Measurements from ENCODE around the gene LARGE1. TPM values are rescaled to one million over a fixed set of nuclear protein-coding genes. Genes with fewer than 3 reads are reported as not detected.
"Not testable (repeated sequence)": the region's sequence is repeated elsewhere in the genome, so short reads cannot be mapped to it uniquely, and the experiment has no call there.

Gene LARGE1
- total RNA-seq, 1 experiment from 2014 or later: 1.0 TPM

DNA sequence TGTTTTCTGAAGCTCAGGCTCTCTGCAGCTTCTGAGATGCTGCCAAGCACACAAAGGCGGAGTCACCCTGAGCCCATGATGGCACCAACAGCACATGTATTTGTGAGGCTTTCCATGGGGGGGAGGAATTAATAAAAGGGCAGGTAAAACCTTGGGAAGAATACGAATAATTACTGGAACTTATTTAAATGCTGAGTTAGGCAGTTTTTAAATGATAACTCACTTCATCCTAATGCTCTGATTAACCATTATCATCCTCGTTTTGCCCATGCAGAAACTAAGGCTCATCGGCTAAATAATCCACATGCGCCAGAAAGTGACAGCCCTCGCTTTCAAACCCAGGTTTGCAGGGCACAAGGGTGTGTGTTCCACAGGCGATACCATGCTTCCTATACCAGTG, 35.4 kb downstream of the LARGE1 start:
- no peak for DNase-seq (ENCODE audit: low read depth)

DNA sequence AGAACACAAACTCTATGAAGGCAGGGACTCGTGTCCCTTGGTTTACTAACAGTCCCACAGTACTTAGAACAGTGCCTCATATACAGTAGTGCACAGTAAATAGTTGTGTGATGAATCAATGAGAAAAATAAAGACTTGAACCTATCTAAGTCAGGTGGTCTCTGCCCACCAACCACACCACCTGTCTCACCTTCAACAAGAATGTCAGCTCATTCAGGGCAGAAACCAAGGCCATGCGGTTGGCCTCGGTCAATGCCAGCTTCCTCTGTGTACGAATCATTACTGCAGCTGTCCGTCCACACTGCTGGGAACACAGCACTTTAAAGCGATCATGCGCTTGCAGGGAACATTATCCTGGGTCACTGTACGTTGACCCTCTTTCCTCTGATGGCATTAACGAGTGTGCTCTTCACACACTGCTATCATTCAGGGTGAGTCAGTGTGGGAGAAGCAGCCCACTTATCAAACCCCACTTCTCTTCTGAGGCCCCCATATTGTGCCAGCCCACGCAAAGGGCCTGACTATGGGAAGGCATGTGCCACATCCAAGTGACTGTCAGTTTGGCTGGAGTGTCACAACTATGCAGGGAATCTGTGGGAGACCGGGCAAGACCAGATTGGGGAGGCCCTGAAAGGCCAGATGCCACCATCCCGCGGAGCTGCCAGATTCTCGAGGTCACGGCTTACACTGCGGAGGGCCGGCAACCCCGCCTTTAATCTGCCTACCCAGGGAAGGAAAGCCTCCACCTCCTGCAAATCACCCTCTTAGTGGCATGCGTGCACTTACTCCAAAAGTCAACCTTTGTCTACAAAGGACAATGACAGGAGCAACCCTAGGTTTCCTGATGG, 36.1 kb downstream of the LARGE1 start:
- peak; percentile 13 for DNase-seq (ENCODE audit: low read depth)

GRCh38 chr22:33883561-33883960, 36.7 kb downstream of the LARGE1 start:
- peak; percentile 47 for DNase-seq (ENCODE audit: low read depth)

DNA sequence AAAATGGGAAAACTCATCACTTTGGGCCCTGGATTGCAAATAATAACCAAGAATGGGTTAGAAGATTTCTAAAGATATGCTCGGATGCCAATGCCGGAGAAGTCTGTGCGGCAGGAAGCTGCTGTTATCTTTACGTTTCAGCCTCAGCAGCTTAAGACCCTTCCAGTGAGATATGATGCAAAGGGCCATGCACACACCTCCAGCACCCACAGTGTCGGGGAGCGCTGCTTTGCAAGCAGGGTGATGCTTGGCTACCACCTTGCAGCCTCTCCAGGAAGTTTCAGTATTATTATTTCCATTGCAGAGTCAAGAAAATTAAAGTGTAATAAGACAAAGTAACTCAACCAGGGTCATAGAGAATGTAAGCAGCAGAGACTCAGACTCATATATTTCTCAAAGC, 37.3 kb downstream of the LARGE1 start:
- DNase-seq (ENCODE audit: low read depth): no peak

- DNase-seq (ENCODE audit: low read depth): no peak
These were observed 39.3 kb downstream of the LARGE1 start for GRCh38 chr22:33880986-33881385.

DNA sequence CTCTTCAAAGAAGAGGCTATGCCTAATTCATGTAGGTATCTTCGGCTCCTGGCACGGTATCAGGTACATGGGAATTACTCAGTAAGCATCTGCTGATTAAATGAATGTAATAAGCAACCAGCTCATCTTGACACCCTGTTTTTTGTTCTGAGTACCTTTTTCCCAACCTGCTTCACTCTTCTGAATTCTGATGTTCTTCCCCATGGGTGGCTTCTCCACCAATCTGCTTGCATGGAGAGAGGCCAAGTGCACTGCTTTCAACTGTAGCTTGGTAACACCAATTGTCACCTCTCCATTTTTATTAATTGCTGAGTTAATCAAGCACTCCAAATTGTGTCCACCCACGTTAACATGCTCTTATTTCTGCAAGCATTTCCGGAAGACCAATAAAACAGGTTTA, 40.5 kb downstream of the LARGE1 start:
- DNase-seq (ENCODE audit: low read depth): no peak

GRCh38 chr22:33875316-33875715, 45.0 kb downstream of the LARGE1 start:
- no peak for DNase-seq (ENCODE audit: low read depth)

DNA sequence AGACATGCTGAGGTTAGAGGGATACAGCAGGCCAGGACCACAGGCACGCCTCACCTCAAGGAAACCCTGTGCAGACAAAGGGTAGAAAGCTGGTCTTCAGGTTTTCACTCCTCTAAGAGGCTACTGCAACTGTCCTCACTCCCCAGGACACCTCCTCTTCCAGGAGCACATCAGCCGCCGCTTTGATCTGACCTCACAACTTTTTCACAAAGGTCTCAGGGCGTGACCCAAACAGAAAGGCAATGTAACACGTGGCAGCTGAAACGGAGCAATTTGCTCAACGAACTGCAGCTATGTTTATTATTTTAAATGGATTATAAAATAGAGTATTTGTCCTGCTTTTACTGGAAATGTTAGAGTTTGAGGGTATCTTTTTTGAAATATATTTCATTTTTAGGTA, 46.1 kb downstream of the LARGE1 start:
- no peak for DNase-seq (ENCODE audit: low read depth)

- DNase-seq (ENCODE audit: low read depth): no peak
These were observed 46.6 kb downstream of the LARGE1 start for GRCh38 chr22:33873666-33874065.

DNA sequence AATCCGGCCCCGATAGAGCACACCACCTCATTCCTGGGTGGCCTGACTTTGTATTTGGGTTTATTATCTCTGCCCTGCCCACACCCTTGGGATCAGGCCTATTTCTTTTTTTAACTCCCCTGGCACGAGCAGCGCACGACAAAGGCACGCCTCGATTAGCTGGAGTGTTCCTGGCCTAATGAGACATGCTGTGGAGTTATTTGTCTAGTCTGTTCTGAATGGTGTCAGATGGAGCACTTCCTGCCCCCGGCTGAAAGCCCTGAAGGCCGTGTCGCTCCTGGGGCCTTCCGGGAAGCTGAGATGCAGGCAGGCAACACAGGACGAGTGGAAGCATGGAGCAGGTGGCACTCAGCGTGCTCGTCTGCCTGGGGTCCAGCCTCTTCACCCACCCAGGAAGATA, 47.1 kb downstream of the LARGE1 start:
- DNase-seq (ENCODE audit: low read depth): no peak

- no peak for DNase-seq (ENCODE audit: low read depth)
These were observed 48.3 kb downstream of the LARGE1 start for GRCh38 chr22:33871935-33872334.

DNA sequence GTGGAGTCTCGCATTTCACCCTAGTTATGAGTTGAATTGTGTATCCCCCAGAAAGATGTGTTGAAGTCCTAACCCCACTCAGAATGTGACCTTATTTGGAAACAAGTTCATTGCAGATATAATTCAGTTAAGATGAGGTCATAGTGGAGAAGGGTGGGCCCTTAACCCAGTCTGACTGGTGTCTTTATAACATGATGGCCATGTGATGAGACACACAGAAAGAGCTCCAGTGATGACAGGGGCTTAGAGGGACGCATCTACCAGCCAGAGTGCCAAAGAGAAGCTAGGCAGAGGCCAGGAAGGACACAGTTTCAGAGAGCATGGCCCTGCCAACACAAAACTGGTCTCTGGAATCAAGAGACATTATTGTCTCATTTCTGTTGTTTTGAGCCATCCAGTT, 50.3 kb downstream of the LARGE1 start:
- no peak for DNase-seq (ENCODE audit: low read depth)

- DNase-seq (ENCODE audit: low read depth): no peak
These were observed 52.3 kb downstream of the LARGE1 start for GRCh38 chr22:33867971-33868370.

GRCh38 chr22:33867118-33867866, 53.0 kb downstream of the LARGE1 start:
- no peak for DNase-seq (ENCODE audit: low read depth)

DNA sequence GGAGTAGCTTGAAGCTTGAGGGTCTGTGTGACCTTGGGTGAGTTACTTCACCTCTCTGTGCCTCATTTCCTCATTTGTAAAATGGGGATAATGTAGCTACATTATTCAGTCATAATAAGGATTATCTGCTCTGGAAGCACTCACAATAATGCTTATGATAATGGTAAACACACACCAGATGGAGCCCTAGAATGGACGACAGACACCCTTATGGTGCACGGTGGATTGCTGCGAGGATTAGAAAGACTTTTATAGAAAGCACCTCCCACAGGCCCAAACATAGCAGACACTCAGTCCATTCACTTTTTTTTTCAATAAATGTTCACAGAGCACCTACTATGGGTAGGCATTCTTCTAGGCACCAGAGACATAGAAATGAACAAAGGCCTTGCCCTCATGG, 53.8 kb downstream of the LARGE1 start:
- DNase-seq (ENCODE audit: low read depth): no peak

DNA sequence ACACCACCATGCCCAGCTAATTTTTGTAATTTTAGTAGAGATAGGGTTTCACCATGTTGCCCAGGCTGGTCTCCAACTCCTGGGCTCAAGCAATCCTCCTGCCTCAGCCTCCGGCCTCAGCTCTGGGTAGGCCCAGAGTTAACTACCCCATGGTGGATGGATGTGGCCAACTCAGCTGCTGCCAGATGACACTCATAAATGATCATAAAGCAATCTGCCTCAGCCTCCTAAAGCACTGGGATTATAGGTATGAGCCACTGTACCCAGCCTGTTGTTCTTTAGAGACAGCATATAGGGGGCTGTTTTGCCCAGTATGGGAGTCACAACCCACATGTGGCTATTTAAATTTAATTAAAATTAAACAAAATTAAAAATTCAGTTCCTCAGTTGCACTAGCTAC, 54.3 kb downstream of the LARGE1 start:
- no peak for DNase-seq (ENCODE audit: low read depth)

- no peak for DNase-seq (ENCODE audit: low read depth)
These were observed 55.0 kb downstream of the LARGE1 start for GRCh38 chr22:33865248-33865647.

- DNase-seq (ENCODE audit: low read depth): no peak
These were observed 55.5 kb downstream of the LARGE1 start for GRCh38 chr22:33864723-33865130.

GRCh38 chr22:33861216-33861875, 58.9 kb downstream of the LARGE1 start:
- DNase-seq (ENCODE audit: low read depth): no peak

GRCh38 chr22:33860386-33860785, 59.9 kb downstream of the LARGE1 start:
- DNase-seq (ENCODE audit: low read depth): no peak

DNA sequence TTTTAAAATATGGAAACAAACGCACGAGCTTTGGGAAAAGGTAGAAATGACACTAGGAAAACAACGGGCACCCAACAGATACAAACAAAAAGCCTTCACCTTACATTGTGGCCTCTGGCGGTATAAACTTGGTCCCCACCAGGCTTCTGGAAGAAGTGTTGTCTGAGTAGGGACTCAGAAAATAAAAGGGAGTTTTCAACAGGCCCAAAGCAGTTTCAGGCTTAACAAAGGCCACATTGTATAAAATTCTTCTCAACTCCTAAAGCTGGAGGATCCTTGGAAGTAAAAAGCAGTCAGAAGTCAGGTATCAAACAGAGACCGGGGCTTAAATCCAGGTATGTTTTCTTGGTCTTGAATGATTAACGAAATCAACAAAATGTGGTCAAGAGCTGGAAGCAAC, 61.0 kb downstream of the LARGE1 start:
- DNase-seq (ENCODE audit: low read depth): no peak

GRCh38 chr22:33858653-33859052, 61.6 kb downstream of the LARGE1 start:
- not testable (repeated sequence) for DNase-seq (ENCODE audit: low read depth)
